HK-2 (cell line): ENCODE measurements around the gene HMGN4.
A peak's percentile ranks its signal among the peaks of the same experiment; 100 is the strongest.

ENCODE experiments used
- DNase-seq: peaks from one replicate; pipeline ENCODE4 v3.0.0-alpha.2; 2018; ENCODE audit not compliant: unreplicated experiment

The HMGN4 gene

GRCh38 chr6:26537846-26538571 is at the start of gene HMGN4:
TSS of gene HMGN4 (plus strand) at chr6:26538366. CDS start at chr6:26545207, 6,841 bp downstream.
- peak; percentile 89 for DNase-seq

- DNase-seq = no peak
Measured at GRCh38 chr6:26489996-26490964, 47.9 kb upstream of the HMGN4 start.

- no peak for DNase-seq
Measured at GRCh38 chr6:26491604-26492003, 46.6 kb upstream of the HMGN4 start.

GRCh38 chr6:26493258-26493657 is 44.9 kb upstream of the HMGN4 start:
- DNase-seq = no peak

- DNase-seq = no peak
Measured at GRCh38 chr6:26494117-26494516, 44.0 kb upstream of the HMGN4 start.

- no peak for DNase-seq
Measured at GRCh38 chr6:26495281-26495680, 42.9 kb upstream of the HMGN4 start.

GRCh38 chr6:26497610-26498009 is 40.6 kb upstream of the HMGN4 start:
- no peak for DNase-seq

- no peak for DNase-seq
Measured at GRCh38 chr6:26500102-26500501, 38.1 kb upstream of the HMGN4 start, which contains the start of gene BTN1A1. TSS of gene BTN1A1 (plus strand) at chr6:26500303. CDS start at chr6:26501287, 984 bp downstream.

- no peak for DNase-seq
Measured at GRCh38 chr6:26501482-26501986, 36.6 kb upstream of the HMGN4 start.

- DNase-seq = no peak
Measured at GRCh38 chr6:26502165-26502564, 36.0 kb upstream of the HMGN4 start.

GRCh38 chr6:26502626-26503025 is 35.5 kb upstream of the HMGN4 start:
- DNase-seq = no peak

- no peak for DNase-seq
Measured at GRCh38 chr6:26507658-26508057, 30.5 kb upstream of the HMGN4 start.

- DNase-seq = peak; percentile 13
Measured at GRCh38 chr6:26511033-26511432, 27.1 kb upstream of the HMGN4 start.

GRCh38 chr6:26514984-26515383 is 23.2 kb upstream of the HMGN4 start:
- no peak for DNase-seq

GRCh38 chr6:26516481-26517427 is 21.4 kb upstream of the HMGN4 start:
- DNase-seq = no peak

- DNase-seq = no peak
Measured at GRCh38 chr6:26519359-26519758, 18.8 kb upstream of the HMGN4 start.

- DNase-seq = no peak
Measured at GRCh38 chr6:26520237-26520849, 17.8 kb upstream of the HMGN4 start.

- peak; percentile 86 for DNase-seq
Measured at GRCh38 chr6:26520850-26521599, 17.1 kb upstream of the HMGN4 start.

- peak; percentile 90 for DNase-seq
Measured at GRCh38 chr6:26521600-26522391, 16.4 kb upstream of the HMGN4 start.
